Right lobe of liver (tissue), 6 donors: Measurements from ENCODE around the gene VANGL1. TPM values are rescaled to one million over a fixed set of nuclear protein-coding genes. Genes with fewer than 3 reads are reported as not detected.

Experiments used
- ATAC-seq, 4 donors: fragments of 200-7000 bp; cut with Tn5 transposase; one replicate each; pipeline ENCODE4 v1.9.1; 2020; ENCODE audit warnings: mild to moderate bottlenecking in 4 of 4, moderate library complexity in 4 of 4
- DNase-seq, 3 donors: peaks; one replicate each; pipeline ENCODE4 v3.0.0-alpha.2; 2020
- H3K27ac ChIP-seq, 3 donors: fragments of 200-600 bp; one replicate each; pipeline ENCODE4 v1.8.0; 2022
- H3K27me3 ChIP-seq, 2 donors: fragments of 200-600 bp; one replicate each; pipeline ENCODE4 v1.8.0; 2022
- H3K36me3 ChIP-seq, 4 donors: fragments of 200-600 bp; sonication (generic) in 1 of 4; one replicate each; pipeline versions ENCODE4 v1.5.1 to v1.8.0; 2017 to 2022; ENCODE audit warnings: control low read depth in 1 of 4
- H3K4me1 ChIP-seq, 4 donors: fragments of 200-600 bp; sonication (generic) in 1 of 4; one replicate each; pipeline versions ENCODE4 v1.5.1 to v1.8.0; 2017 to 2022; ENCODE audit warnings: control low read depth in 1 of 4
- H3K4me3 ChIP-seq, 3 donors: fragments of 200-600 bp; one replicate each; pipeline ENCODE4 v1.8.0; 2022
- H3K9me3 ChIP-seq, 4 donors: fragments of 200-600 bp; sonication (generic) in 1 of 4; one replicate each; pipeline versions ENCODE4 v1.5.1 to v1.8.0; 2017 to 2022; ENCODE audit warnings: control low read depth in 1 of 4
- CTCF ChIP-seq, 4 donors: fragments of 200-600 bp in 3 of 4; fragments of 450-650 bp in 1 of 4; IDR thresholded peaks; one replicate each; pipeline versions ENCODE4 v1.5.1 to v1.8.0; 2016 to 2022; ENCODE audit warnings: antibody characterized with exemption in 4 of 4, mild to moderate bottlenecking in 2 of 4
- POLR2A ChIP-seq: fragments of 450-650 bp; IDR thresholded peaks from one replicate; pipeline ENCODE4 v1.6.1; 2017; ENCODE audit warnings: antibody characterized with exemption, mild to moderate bottlenecking
- WGBS: methylation state at CpG from one replicate; pipeline ENCODE4 v1.1.6; 2018; ENCODE audit warnings: low coverage, low lambda C conversion rate; ENCODE audit not compliant: insufficient coverage; ENCODE audit errors: missing lambda C conversion rate; 5-methylcytosine and 5-hydroxymethylcytosine counted together
- intact Hi-C, 2 donors: fragments of 100-400 bp; cut with DNase I; formaldehyde crosslinking; loops; one replicate each; pipeline versions ENCODE4 v1.11.2 to v1.14.1; 2022
- total RNA-seq, 6 experiments: library from RNA; depleted of rRNA in 2 of 6; stranded (reverse); fragments of >200 nt in 2 of 6; fragmentation: NEBNext Ultra II Directional in 3 of 6; extraction: Animal tissue kit (Norgen Biotek cat#: 25700) in 3 of 6; gene quantifications; one replicate each; pipeline versions ENCODE4 v1.1.0 to v1.2.4, GENCODE V29; 2016 to 2023
- donor health status: DM: no; HTN: yes; CAD: no.
- donor health status: DM: no; HTN: no; CAD: no.
- donor health status: DM: no; HTN: no; CAD: no.
- donor health status: DM: no; HTN: yes; CAD: no.
- donor health status: DM: no; HTN: yes; CAD: no.

Gene VANGL1
- total RNA-seq, 6 experiments from 2014 or later: 3.3 to 5.1 (median 4.4) TPM

GRCh38 chr1:115718011-115718754 is 76.4 kb downstream of the VANGL1 start:
- ATAC-seq (no peak), DNase-seq (no peak)
- no peak overlapping the region for H3K27ac ChIP-seq
- intact Hi-C loops: no loop called here
- H3K27me3 ChIP-seq: no peaks in the 10 kb centered on the region
- H3K4me3 ChIP-seq: no peak overlapping the region
- no peaks in the 10 kb centered on the region for H3K36me3 ChIP-seq
- no peak for TF ChIP-seq CTCF (IDR thresholded peaks at IDR 0.05)
- 80% methylated on average over 5 of the region's 5 CpGs for WGBS
- H3K4me1 ChIP-seq: no peaks in the 10 kb centered on the region
- no peaks in the 10 kb centered on the region for H3K9me3 ChIP-seq

GRCh38 chr1:115719285-115719684 is 77.5 kb downstream of the VANGL1 start:
- WGBS: 69% methylated on average over 4 of the region's 7 CpGs
- Histone ChIP-seq H3K36me3 (no peaks in the 10 kb centered on the region), H3K4me3 (no peak overlapping the region), H3K27me3 (no peaks in the 10 kb centered on the region), H3K9me3 (no peaks in the 10 kb centered on the region), H3K27ac (no peak overlapping the region), H3K4me1 (peaks cover 0 to 8% (median 2%) of the 10 kb centered on the region in 4 donors)
- intact Hi-C loops: no loop called here
- TF ChIP-seq CTCF (IDR thresholded peaks at IDR 0.05) (no peak), POLR2A (no peak)
- ATAC-seq (no peak), DNase-seq (no peak)

GRCh38 chr1:115722221-115722620 is 80.5 kb downstream of the VANGL1 start:
- Histone ChIP-seq H3K27ac (no peak overlapping the region), H3K4me3 (no peak overlapping the region), H3K4me1 (peaks cover 0 to 20% (median 2%) of the 10 kb centered on the region in 4 donors), H3K36me3 (no peaks in the 10 kb centered on the region), H3K9me3 (no peaks in the 10 kb centered on the region), H3K27me3 (no peaks in the 10 kb centered on the region)
- no peak for ATAC-seq
- intact Hi-C loops: no loop called here
- TF ChIP-seq CTCF (IDR thresholded peaks at IDR 0.05) (no peak), POLR2A (no peak)
- 80% methylated on average over 1 of the region's 1 CpG for WGBS
- DNase-seq: no peak

- Histone ChIP-seq H3K36me3 (no peaks in the 10 kb centered on the region), H3K27me3 (no peaks in the 10 kb centered on the region), H3K9me3 (no peaks in the 10 kb centered on the region), H3K27ac (peak overlapping the region in 1 of 3 donors; percentile 17), H3K4me3 (no peak overlapping the region), H3K4me1 (peaks cover 0 to 31% (median 2%) of the 10 kb centered on the region in 4 donors)
- DNase-seq: no peak
- intact Hi-C loops: no loop called here
- TF ChIP-seq POLR2A (no peak), CTCF (IDR thresholded peaks at IDR 0.05) (no peak)
- ATAC-seq: peak; percentile 29 to 75 (median 56)
- WGBS: 39% methylated on average over 5 of the region's 5 CpGs
Observed at GRCh38 chr1:115723756-115724155, 82.0 kb downstream of the VANGL1 start.
